Ovary (tissue), 3 donors: ENCODE results near the gene FHAD1.

ENCODE experiments used
- EP300 ChIP-seq: sonication (generic); formaldehyde crosslinking; IDR thresholded peaks from one replicate; pipeline ENCODE4 v1.6.1; 2017; ENCODE audit warnings: antibody characterized with exemption
- POLR2A ChIP-seq: fragments of 450-650 bp; IDR thresholded peaks from one replicate; pipeline ENCODE4 v1.6.1; 2017; ENCODE audit warnings: antibody characterized with exemption, mild to moderate bottlenecking, moderate library complexity
- TF ChIP-seq, protein P1 (sequence below), 3 donors: fragments of 450-650 bp in 2 of 3; fragments of 200-600 bp in 1 of 3; IDR thresholded peaks; one replicate each; pipeline versions ENCODE4 v1.5.1 to v1.8.0; 2016 to 2022; ENCODE audit warnings: antibody characterized with exemption in 3 of 3, mild to moderate bottlenecking in 1 of 3
- donor health status: DM: no; HTN: no; CAD: no.

DNA sequence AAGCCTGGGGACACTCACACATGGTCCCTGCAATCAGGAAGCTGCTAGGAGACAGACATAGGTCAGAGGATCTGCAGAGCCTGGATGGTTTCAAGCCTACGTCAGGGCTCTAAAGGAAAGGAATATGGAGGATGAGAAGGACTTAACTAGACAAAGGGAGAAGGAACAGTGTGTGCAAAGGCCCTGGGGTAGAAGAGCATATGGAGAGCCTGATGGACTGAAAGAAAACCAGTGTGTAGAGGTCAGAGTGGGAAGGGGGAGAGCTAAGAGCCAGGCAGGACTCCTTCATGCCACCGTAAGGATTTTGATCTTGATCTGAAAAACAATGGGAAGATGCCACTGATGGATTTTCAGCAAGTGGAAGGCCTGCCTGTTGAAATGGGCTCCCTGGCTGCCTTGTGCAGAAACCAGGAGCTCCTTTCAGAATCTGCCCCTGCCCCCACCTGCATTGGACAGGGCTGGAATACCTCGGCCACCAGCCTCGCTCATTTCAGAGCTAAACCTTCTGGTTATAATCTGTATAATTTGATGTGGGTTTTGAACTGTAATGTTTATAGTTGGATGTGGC is 8.6 kb downstream of the FHAD1 start:
- TF ChIP-seq, protein P1, sequence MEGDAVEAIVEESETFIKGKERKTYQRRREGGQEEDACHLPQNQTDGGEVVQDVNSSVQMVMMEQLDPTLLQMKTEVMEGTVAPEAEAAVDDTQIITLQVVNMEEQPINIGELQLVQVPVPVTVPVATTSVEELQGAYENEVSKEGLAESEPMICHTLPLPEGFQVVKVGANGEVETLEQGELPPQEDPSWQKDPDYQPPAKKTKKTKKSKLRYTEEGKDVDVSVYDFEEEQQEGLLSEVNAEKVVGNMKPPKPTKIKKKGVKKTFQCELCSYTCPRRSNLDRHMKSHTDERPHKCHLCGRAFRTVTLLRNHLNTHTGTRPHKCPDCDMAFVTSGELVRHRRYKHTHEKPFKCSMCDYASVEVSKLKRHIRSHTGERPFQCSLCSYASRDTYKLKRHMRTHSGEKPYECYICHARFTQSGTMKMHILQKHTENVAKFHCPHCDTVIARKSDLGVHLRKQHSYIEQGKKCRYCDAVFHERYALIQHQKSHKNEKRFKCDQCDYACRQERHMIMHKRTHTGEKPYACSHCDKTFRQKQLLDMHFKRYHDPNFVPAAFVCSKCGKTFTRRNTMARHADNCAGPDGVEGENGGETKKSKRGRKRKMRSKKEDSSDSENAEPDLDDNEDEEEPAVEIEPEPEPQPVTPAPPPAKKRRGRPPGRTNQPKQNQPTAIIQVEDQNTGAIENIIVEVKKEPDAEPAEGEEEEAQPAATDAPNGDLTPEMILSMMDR (IDR thresholded peaks at IDR 0.05): no peak
- TF ChIP-seq EP300: no peak
- TF ChIP-seq POLR2A: no peak
